GM12801 (cell line): ENCODE data around the gene SKOR1.

Source experiments
- TF ChIP-seq, protein P1 (sequence below): IDR thresholded peaks from one replicate; pipeline ENCODE4 v1.5.1; 2011; ENCODE audit warnings: control low read depth; ENCODE audit not compliant: insufficient read length; ENCODE audit errors: extremely low read depth

Gene SKOR1

GRCh38 chr15:67805008-67805665 is 20.2 kb upstream of the SKOR1 start:
- TF ChIP-seq, protein P1, sequence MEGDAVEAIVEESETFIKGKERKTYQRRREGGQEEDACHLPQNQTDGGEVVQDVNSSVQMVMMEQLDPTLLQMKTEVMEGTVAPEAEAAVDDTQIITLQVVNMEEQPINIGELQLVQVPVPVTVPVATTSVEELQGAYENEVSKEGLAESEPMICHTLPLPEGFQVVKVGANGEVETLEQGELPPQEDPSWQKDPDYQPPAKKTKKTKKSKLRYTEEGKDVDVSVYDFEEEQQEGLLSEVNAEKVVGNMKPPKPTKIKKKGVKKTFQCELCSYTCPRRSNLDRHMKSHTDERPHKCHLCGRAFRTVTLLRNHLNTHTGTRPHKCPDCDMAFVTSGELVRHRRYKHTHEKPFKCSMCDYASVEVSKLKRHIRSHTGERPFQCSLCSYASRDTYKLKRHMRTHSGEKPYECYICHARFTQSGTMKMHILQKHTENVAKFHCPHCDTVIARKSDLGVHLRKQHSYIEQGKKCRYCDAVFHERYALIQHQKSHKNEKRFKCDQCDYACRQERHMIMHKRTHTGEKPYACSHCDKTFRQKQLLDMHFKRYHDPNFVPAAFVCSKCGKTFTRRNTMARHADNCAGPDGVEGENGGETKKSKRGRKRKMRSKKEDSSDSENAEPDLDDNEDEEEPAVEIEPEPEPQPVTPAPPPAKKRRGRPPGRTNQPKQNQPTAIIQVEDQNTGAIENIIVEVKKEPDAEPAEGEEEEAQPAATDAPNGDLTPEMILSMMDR, result no peak

- TF ChIP-seq, protein P1, result no peak
Observed at GRCh38 chr15:67805666-67806516, 19.4 kb upstream of the SKOR1 start.

DNA sequence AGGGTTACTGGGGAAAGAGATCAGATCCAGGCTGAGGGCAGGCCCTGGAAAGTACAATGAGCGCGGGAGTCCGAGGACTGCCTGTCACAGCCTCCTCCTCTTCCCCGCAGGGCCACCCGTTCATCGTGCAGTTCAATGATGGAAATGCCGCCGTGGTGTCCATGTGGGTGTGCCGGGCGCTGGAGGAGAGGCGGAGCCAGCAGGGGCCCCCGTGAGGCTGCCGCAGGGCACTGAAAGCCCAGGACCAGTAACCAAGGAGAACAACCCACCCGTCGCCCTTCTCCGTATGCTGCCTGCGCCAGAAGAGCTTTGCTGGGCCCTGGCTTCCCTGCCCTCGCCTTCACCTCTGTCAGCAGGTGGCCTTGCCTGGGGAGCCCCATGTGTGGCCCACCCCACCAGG is 18.8 kb upstream of the SKOR1 start:
- TF ChIP-seq, protein P1, result no peak

DNA sequence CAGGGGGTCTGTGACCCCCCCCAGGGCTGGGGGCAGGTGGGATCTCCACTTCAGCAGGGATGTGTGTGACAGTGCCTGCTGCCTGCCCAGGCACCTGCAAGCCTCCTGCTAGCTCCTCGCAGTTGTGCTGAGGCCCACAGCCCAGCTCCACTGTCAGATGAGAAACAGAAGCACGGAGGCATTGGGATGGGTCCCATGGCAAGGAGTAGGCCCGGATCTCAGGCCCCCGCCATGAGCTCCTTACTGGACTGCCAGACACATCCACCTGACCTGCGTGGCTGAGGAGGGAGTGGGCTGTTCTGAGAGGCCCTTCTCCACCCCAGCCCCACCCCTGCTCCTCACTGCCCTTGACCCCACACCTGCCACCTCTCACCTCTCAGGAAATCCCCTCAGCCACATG is 18.2 kb upstream of the SKOR1 start:
- TF ChIP-seq, protein P1, result no peak

- TF ChIP-seq, protein P1, result no peak
Observed at GRCh38 chr15:67807836-67808235, 17.5 kb upstream of the SKOR1 start.

GRCh38 chr15:67808821-67809220 is 16.5 kb upstream of the SKOR1 start:
- TF ChIP-seq, protein P1, result no peak

GRCh38 chr15:67809441-67809840 is 15.9 kb upstream of the SKOR1 start:
- TF ChIP-seq, protein P1, result no peak
